Fibroblast of lung (primary cell): Measurements from ENCODE around the gene RAB6A. TPM values are rescaled to one million over a fixed set of nuclear protein-coding genes. Genes with fewer than 3 reads are reported as not detected.

ENCODE experiments used
- DNase-seq, 2 donors: peaks; one replicate each; pipeline versions ENCODE4 v3.0.0 to v3.0.0-alpha.2; 2010; ENCODE audit warnings: low read depth in 2 of 2
- H2AFZ ChIP-seq: 2 replicates; pipeline ENCODE4 v1.5.1; 2012; ENCODE audit warnings: low read length, control low read depth, inconsistent platforms
- H3K27ac ChIP-seq: 2 replicates; pipeline ENCODE4 v1.5.1; 2011; ENCODE audit warnings: low read length, control low read depth; ENCODE audit not compliant: insufficient read depth
- H3K27me3 ChIP-seq: 2 replicates; pipeline ENCODE4 v1.5.1; 2011; ENCODE audit warnings: mild to moderate bottlenecking, low read length; ENCODE audit not compliant: control insufficient read depth, insufficient read depth
- H3K36me3 ChIP-seq: 2 replicates; pipeline ENCODE4 v1.5.1; 2011; ENCODE audit warnings: low read length; ENCODE audit not compliant: control insufficient read depth, insufficient read depth
- H3K4me1 ChIP-seq: 2 replicates; pipeline ENCODE4 v1.5.1; 2011; ENCODE audit warnings: low read length; ENCODE audit not compliant: control insufficient read depth, insufficient read depth; ENCODE audit errors: extremely low read depth
- H3K4me2 ChIP-seq: 2 replicates; pipeline ENCODE4 v1.5.1; 2011; ENCODE audit warnings: low read length, control low read depth; ENCODE audit not compliant: insufficient read depth; ENCODE audit errors: extremely low read depth
- H3K4me3 ChIP-seq, 4 experiments: fragments of 200-600 bp in 1 of 4; sonication (generic) in 1 of 4; replicated peaks in 1 of 4; 2 replicates each; pipeline ENCODE4 v1.5.1; 2011 to 2016; ENCODE audit warnings: low read length in 4 of 4, low read depth in 3 of 4, mild to moderate bottlenecking in 3 of 4, control low read depth in 2 of 4, inconsistent platforms in 1 of 4, mixed read lengths in 1 of 4; ENCODE audit not compliant: insufficient read depth in 1 of 4; ENCODE audit errors: control extremely low read depth in 1 of 4
- H3K79me2 ChIP-seq: 2 replicates; pipeline ENCODE4 v1.5.1; 2012; ENCODE audit warnings: mild to moderate bottlenecking, low read length, inconsistent platforms; ENCODE audit not compliant: control insufficient read depth, insufficient read depth
- H3K9ac ChIP-seq: 2 replicates; pipeline ENCODE4 v1.5.1; 2011; ENCODE audit warnings: mild to moderate bottlenecking, low read length, control low read depth; ENCODE audit not compliant: insufficient read depth
- H3K9me3 ChIP-seq: 2 replicates; pipeline ENCODE4 v1.5.1; 2012; ENCODE audit warnings: low read depth, low read length; ENCODE audit not compliant: control insufficient read depth, insufficient read depth
- H4K20me1 ChIP-seq: 2 replicates; pipeline ENCODE4 v1.5.1; 2011; ENCODE audit warnings: low read length; ENCODE audit not compliant: control insufficient read depth, insufficient read depth; ENCODE audit errors: extremely low read depth
- CTCF ChIP-seq, 2 donors: IDR thresholded peaks in 1 of 2; conservative IDR thresholded peaks in 1 of 2; 1 replicate in 1 of 2; 2 replicates in 1 of 2; pipeline ENCODE4 v1.5.1; 2011 to 2012; ENCODE audit warnings: low read length in 2 of 2, control low read depth in 1 of 2, inconsistent platforms in 1 of 2, low read depth in 1 of 2, mild to moderate bottlenecking in 1 of 2
- EZH2 ChIP-seq: IDR thresholded peaks from 2 replicates; pipeline ENCODE4 v1.5.1; 2012; ENCODE audit warnings: low read length, control low read depth, mild to moderate bottlenecking; ENCODE audit errors: missing control alignments
- polyA plus RNA-seq, 2 donors: library from polyadenylated mRNA; depleted of rRNA in 1 of 2; stranded (reverse) in 1 of 2; unstranded in 1 of 2; fragments of >200 nt; gene quantifications; 2 replicates each; pipeline ENCODE4 v1.2.1, GENCODE V29; 2011 to 2012; ENCODE audit warnings: missing spikeins in 1 of 2
- total RNA-seq: library from RNA; depleted of rRNA; stranded (reverse); fragments of >200 nt; gene quantifications from 2 replicates; pipeline ENCODE4 v1.2.1, GENCODE V29; 2014

Gene RAB6A
- total and polyA plus RNA-seq, 2 donors (not counting 1 experiment from before 2014, with no cell fraction given), result 103 to 255 TPM

GRCh38 chr11:73716153-73717056, 44.5 kb downstream of the RAB6A start:
- H3K4me3 ChIP-seq, result no peak overlapping the region
- H3K9me3 ChIP-seq, result no peaks in the 10 kb centered on the region
- peaks cover 2% of the 10 kb centered on the region for H3K36me3 ChIP-seq
- H4K20me1 ChIP-seq, result no peaks in the 10 kb centered on the region
- peaks cover 2% of the 10 kb centered on the region for H3K79me2 ChIP-seq
- TF ChIP-seq CTCF (conservative IDR thresholded peaks at IDR 0.05 in 1 of 2, IDR thresholded peaks at IDR 0.05 in 1 of 2; ENCODE audit: low read depth in 1 of 2, low read length in 2 of 2) (no peak), EZH2 (no peak)
- no peak overlapping the region for H3K27ac ChIP-seq
- no peaks in the 10 kb centered on the region for H3K27me3 ChIP-seq
- H2AFZ ChIP-seq, result no peak overlapping the region
- no peak overlapping the region for H3K9ac ChIP-seq
- H3K4me1 ChIP-seq, result no peaks in the 10 kb centered on the region
- no peak for DNase-seq
- H3K4me2 ChIP-seq, result no peak overlapping the region

GRCh38 chr11:73715541-73715940, 45.3 kb downstream of the RAB6A start:
- Histone ChIP-seq H3K9me3 (no peaks in the 10 kb centered on the region), H3K9ac (no peak overlapping the region), H3K27me3 (no peaks in the 10 kb centered on the region), H3K4me1 (no peaks in the 10 kb centered on the region), H3K4me2 (no peak overlapping the region), H3K79me2 (peaks cover 2% of the 10 kb centered on the region), H3K27ac (no peak overlapping the region), H2AFZ (no peak overlapping the region), H3K4me3 (no peak overlapping the region), H3K36me3 (peaks cover 2% of the 10 kb centered on the region), H4K20me1 (no peaks in the 10 kb centered on the region)
- TF ChIP-seq EZH2 (no peak), CTCF (conservative IDR thresholded peaks at IDR 0.05 in 1 of 2, IDR thresholded peaks at IDR 0.05 in 1 of 2; ENCODE audit: low read depth in 1 of 2, low read length in 2 of 2) (no peak)
- DNase-seq, result no peak

GRCh38 chr11:73710964-73711363, 49.9 kb downstream of the RAB6A start:
- no peak overlapping the region for H3K9ac ChIP-seq
- no peak overlapping the region for H3K27ac ChIP-seq
- no peak overlapping the region for H3K4me2 ChIP-seq
- TF ChIP-seq EZH2 (no peak), CTCF (conservative IDR thresholded peaks at IDR 0.05 in 1 of 2, IDR thresholded peaks at IDR 0.05 in 1 of 2; ENCODE audit: low read depth in 1 of 2, low read length in 2 of 2) (no peak)
- DNase-seq, result no peak
- no peaks in the 10 kb centered on the region for H4K20me1 ChIP-seq
- no peaks in the 10 kb centered on the region for H3K36me3 ChIP-seq
- H3K79me2 ChIP-seq, result no peaks in the 10 kb centered on the region
- H3K4me1 ChIP-seq, result no peaks in the 10 kb centered on the region
- H3K27me3 ChIP-seq, result no peaks in the 10 kb centered on the region
- no peak overlapping the region for H2AFZ ChIP-seq
- no peak overlapping the region for H3K4me3 ChIP-seq
- H3K9me3 ChIP-seq, result no peaks in the 10 kb centered on the region
